ENCODE data around the gene CCDC148.
"Not testable (repeated sequence)": the region's sequence is repeated elsewhere in the genome, so short reads cannot be mapped to it uniquely, and the experiment has no call there.

- not testable (repeated sequence) for TF ChIP-seq POU2F2 (IDR thresholded peaks at IDR 0.05; ENCODE audit: low read depth, low read length); POLR2A (IDR thresholded peaks at IDR 0.05; ENCODE audit: low read depth, low read length); PAX5 (IDR thresholded peaks at IDR 0.05; ENCODE audit: insufficient read depth, low read length, severe bottlenecking)
These were observed 18.0 kb upstream of the CCDC148 start for GRCh38 chr2:158474526-158475011.
